GM15510 (cell line): ENCODE data around the gene CAPN2.

Experiments used
- POLR2A ChIP-seq: IDR thresholded peaks from 3 replicates; pipeline ENCODE4 v1.6.1; 2011; ENCODE audit warnings: borderline replicate concordance; ENCODE audit not compliant: insufficient read length; ENCODE audit errors: extremely low read depth

Gene CAPN2

GRCh38 chr1:223771814-223772770, 59.8 kb downstream of the CAPN2 start:
- TF ChIP-seq POLR2A = no peak

DNA sequence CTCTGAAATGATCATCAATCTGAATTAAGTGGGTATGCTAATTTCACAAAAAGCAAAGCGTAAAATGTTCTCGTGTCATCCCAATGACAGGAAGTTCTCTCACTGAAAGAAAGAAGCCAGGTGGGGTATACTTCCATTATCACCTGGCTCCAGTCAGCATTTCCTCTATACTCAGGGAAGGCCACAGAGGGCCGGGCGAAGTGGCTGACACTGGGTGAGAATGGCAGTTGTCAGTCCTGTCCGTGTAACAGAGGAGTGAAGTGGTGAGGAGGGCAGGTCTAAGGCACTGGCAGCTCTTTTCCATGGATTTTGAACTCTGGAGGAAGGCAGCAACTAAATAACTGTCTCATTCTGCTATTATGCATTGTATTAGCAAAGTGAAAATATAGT, 60.4 kb downstream of the CAPN2 start:
- TF ChIP-seq POLR2A = no peak

- no peak for TF ChIP-seq POLR2A
Observed at GRCh38 chr1:223774134-223774814, 61.9 kb downstream of the CAPN2 start.

DNA sequence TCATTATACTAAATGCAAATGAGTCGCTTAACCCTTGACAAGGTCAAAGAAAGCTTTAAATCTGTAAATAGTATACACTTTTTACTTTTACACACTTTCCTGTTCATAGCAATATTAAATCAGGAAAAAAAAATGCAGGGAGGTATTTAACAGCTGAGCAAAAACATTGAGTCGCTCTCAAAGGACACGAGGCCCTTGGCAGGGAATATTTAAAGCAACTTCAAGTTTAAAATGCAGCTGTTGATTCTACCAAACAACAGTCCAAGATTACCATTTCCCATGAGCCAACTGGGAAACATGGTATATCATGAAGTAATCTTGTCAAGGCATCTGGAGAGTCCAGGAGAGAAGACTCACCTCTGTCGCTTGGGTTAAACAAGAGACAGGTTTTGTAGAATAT, 62.7 kb downstream of the CAPN2 start:
- TF ChIP-seq POLR2A = no peak

GRCh38 chr1:223775711-223776074, 63.4 kb downstream of the CAPN2 start:
- TF ChIP-seq POLR2A = no peak

DNA sequence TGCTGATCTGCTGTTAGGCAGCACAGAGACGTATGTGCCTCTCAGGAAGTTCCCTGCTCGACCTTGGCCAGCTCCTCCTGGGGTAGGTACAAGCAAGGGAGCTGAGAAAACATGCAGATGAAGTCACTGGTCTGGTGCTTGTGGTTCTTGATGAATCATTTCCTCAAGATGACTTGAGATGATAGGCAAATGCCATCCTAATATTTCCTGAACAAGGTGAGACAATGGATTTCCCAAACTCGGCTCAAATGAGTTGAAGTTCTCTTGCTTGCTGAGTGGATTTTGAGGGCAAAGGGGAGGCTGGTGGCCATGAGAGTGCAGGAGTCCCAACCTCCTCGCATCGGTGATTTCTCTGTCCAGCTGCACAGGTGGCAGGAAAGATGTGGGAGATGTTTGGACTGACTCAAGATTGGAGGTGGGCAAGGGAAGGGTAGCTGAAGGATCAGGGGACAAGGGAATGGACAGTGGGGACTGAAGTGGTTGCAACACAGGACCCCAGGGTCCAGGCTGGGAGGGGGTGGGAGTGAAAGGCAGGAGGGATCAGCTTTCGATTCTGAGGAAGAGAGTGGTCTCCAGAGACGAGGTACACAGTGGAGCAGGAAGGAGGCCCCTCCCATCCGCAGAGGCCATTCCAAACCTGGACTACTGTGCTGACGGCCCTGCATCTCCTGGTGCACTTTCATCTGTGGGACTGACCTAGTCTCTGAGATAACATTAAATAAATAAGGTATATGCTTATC, 63.9 kb downstream of the CAPN2 start:
- TF ChIP-seq POLR2A = no peak

DNA sequence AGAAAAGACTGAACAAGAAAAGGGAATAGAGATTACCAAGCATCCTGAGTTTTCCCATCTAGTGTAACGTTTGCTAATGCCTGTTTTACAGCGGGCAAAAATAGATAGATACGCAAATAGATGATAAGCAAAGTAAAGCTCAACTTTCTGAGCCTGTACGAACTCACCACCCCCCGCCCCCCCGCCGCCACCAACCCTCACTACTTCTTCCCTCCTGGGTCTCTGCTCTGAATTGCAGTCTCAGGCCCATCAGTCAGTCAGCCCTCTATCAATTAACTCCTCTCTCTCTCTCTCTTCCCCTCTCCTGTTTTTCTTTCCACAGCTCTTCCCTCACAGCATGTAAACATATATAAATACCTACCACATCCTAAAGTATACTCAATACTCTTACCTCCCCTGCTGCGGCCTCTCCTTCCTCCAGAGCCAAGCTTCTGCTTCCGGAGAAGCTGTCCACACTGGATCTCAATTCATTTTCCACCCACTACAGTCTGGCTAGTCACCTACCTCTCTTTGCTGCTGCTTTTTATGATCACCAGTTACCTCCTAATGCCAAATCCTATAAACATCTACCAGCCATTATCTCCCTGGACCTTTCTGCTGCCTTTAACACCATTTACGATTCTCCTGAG, 64.6 kb downstream of the CAPN2 start:
- TF ChIP-seq POLR2A = no peak

- no peak for TF ChIP-seq POLR2A
Observed at GRCh38 chr1:223780318-223780717, 68.0 kb downstream of the CAPN2 start.

DNA sequence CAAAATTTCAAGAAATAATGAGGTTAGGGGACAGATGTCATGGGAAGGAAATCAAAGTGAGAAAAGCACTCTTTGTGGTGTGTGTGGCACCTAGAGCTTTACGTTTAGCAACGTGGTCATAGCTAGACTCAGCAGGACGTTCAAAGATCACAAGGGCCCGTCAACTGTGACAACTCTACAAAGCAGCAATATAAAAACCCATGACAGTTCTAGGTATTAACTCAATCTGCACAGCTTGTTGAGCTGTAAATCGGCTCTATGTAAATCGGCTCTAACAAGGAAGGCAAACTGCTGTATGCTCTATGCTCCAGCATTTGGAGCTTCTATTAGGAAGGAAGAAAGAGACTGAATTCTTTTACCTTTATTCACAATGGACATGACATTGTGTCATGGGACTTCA, 68.6 kb downstream of the CAPN2 start:
- TF ChIP-seq POLR2A = no peak

DNA sequence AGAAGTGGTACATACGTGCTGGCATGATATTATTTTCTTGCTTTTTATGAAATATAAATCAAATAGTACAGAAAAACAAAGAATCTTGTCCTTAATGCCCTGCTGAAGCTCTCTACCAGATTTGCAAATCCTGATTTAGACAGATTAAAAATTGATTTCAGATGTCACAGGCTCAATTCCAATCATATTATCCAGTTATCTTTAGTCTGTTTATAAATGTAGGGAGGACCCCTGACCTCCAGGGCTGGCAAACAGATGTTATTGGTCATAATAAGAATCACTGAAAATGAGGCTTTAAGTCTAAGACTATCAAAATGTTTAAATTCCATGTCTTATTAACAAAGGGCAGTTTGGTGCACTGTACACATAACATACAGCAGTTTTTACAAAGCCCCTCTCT, 71.3 kb downstream of the CAPN2 start:
- no peak for TF ChIP-seq POLR2A

DNA sequence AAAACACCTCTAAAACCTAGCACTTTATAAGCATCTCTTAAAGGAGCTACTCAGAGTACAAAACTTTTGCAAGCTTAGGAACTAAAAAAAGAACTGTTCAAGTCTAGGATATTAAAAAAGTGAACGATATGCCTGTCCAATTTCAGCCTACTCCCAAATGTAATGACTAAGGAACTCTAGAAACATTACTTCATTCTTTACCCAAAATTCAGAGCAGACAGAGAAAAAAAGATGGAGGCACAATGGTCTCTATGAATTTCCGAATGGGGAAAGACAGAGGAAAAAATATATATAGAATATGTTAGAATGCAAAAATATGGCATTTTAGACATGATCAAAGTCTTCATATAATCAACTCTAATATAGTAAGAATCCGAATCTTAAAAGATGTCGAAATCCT, 72.2 kb downstream of the CAPN2 start:
- TF ChIP-seq POLR2A = no peak

DNA sequence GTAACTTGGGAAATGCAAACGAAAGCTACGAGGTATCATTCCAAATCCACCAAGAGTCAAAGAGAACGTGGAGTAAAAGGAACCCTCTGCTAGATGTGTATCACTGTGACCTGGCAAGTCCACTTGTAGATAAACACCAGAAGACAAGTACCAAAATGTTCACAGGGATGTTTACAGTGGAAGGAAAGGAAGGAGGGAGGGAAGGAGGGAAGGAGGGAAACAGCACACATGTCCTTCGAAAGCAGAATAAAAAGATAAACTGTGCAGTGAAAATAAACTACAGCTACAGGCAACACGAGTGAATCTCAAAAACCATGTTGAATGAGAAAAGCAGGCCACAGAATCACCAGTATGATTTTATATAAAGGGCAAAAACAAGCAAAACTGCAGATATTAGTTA, 73.5 kb downstream of the CAPN2 start:
- no peak for TF ChIP-seq POLR2A

DNA sequence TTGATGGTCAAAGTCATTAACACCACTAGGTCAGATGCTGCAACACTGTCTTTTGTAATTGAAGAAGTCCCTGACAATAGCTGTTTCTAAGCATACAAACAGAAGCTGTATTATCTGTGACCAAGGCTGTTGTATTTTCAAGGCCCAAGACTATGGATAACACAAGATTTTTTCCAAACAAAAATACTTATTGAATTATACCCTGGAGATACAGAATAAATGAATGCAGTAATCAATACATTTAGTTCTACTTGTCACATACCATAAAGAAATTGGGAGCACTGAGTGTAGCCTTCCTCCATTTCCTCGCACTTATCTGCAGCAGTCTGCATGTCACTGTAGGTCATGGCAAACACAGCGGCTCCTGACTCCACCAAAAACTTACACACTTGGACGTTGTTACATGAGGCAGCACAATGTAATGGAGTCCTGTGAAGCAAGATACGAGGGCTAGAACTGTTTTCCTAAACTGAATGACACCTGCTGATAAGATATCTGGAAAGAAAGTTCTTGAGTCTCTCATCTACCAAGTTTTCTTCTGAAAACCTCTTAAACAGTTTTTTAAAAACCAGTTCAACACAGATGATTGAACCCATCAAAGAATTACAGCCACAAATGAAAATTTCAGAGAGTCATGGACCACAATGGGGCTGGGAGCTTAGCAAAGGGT, 76.5 kb downstream of the CAPN2 start:
- no peak for TF ChIP-seq POLR2A

- TF ChIP-seq POLR2A = no peak
Observed at GRCh38 chr1:223792046-223792445, 79.7 kb downstream of the CAPN2 start.
